NCI-H187 (cell line): ENCODE data around the gene SNX19.
A peak's percentile ranks its signal among the peaks of the same experiment; 100 is the strongest.

Experiments
- DNase-seq, 2 experiments: peaks; one replicate each; lab custom pipeline; 2025; lab: John Stamatoyannopoulos, UW

Gene SNX19

DNA sequence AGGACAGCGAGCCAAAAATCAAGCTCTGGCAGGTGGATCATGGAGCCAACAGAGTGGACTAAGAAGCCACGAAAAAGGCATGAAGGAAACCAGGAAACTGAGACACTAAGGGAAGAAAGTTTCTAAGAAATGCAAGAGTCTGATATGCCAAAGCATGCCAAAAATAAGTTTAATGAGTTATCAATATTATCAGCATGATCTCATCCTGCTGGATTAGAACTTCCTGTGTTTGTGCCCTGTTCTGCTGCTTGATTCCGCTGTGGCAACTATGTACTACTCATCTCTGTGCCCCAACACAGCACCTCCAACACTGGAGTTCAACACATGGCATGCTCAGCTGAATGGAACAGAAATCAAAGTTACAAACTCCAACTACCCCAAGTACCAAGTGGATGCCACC is 10.8 kb downstream of the SNX19 start:
- no peak for DNase-seq

GRCh38 chr11:130904380-130904779 is 11.9 kb downstream of the SNX19 start:
- no peak for DNase-seq

GRCh38 chr11:130902380-130902779 is 13.9 kb downstream of the SNX19 start:
- DNase-seq, result no peak

DNA sequence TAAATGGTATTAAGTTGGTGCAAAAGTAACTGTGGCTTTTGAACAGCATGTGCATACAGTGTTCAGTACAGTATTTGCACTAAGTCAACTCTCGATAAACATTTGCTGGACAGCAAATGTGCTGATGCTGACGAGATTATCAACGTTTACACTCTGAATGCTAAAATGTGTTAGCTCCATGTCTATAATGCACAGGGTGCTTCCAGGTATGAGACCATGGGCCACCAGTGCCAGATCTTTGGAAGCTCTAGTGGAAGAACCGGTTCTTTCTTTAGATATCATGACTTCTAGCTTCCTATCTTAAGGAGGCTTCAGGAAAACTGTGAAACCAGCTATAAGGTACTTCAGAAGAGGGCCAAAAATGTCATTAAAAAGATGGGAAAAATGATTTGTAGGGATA is 17.2 kb downstream of the SNX19 start:
- DNase-seq, result no peak

- no peak for DNase-seq
Measured at GRCh38 chr11:130897262-130898182, 18.8 kb downstream of the SNX19 start.

DNA sequence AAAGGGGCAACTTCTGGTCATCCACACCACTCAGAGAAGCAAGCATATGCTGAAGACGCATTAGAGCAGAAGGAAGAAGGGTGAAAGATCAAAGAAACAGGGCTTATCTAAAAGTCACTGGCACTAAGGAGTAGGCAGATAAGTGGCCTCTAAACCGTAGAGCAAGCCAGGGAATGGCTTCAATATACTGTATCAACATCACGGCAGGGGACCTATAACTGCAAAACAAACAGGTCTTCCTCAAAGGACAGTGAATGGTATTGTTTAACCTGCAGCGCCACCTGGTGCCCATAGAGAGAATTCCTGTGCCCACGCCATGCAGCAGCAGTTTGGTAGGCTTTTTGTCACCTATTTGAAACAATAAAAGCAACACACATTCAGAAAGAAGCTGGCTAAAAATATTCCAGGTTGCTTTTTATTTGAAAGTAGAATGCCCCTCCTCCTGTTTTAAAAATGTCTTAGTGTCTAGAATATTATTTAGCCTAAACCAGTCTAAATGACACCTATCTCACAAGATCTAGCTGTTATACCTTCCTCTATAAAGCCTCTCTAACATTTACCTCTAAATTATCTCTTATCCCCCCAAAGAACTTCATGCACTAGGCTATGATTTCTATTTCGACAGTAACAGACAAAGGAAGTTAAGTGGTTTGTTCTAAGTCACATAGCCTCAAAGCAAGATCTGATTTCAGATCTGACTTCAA is 21.8 kb downstream of the SNX19 start:
- peak; percentile 5 to 9 for DNase-seq

DNA sequence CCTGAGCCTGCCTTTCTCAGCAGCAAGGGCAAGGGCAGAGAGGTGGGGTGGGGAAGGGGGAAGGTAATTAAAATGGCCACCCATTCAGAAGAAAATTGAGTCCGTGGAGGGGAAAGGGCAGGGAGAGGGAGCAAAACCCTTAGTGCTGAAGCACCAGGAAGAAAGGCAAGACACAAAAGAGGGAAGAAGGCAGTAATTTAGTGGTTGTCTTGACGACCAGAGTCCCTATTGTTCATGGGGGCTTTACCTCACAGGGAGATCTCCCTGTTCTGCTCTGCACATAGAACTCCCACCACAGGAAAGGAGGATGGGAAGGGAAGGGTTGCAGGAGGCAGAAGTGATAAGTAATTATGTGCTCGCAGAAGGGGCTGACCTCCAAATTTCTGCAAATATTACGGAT is 23.4 kb downstream of the SNX19 start:
- no peak for DNase-seq

DNA sequence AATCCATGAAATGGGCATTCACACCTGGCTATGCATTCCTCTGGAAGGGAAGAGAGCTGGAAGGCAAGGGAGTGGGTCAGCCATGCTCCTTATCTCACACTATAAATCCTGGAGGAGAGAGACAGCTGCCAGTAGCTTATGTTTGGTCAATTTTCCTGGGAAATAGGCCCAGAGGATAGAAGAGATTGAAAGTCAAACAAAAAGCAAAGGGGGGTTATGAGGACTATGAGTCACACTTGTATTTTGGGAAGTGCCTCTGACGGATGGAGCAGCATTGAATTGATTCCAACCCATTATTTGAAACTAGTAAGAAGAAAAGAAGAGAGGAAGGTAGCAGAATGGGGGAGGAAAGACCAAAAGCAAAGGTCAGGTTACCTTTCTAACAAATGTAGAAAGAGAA is 25.0 kb downstream of the SNX19 start:
- no peak for DNase-seq

GRCh38 chr11:130890039-130890745 is 26.1 kb downstream of the SNX19 start:
- no peak for DNase-seq

DNA sequence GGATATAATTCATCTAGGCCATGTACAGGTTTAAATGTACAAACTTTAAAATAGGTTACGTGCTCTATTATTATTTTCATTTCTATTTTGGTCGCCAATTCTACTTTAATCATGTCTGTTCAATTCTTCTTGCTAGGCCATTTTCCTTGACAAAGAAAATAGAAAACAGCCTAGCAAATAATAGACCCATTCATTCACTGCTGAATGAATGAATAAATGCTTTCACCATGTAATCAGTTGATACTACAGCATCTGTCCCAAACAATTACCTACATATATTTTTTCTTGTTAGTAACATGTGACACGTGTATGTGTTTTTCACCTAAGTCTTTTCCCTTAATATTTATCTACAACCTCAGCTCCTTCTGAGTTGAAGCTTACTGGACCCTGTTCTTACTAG is 27.5 kb downstream of the SNX19 start:
- no peak for DNase-seq

DNA sequence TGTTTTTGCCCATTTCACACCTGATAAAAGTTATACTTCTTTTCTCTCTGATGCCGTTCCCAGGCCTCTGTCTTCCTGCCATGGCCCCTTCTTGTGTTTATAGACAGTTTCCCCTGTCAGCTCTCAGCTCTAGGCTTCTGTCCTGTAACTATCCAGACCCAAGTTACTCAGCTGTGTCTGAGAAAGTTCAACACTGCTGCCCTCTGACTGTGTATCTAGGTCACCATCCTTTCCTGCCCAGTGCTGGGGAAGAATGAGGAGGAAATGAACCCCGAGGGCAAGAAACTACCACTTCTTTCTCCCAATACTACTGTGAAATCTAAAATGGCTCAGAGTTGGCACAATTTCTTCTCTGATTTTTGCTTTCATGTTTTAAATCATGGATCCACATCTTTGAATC is 29.6 kb downstream of the SNX19 start:
- no peak for DNase-seq

GRCh38 chr11:130882138-130882551 is 34.1 kb downstream of the SNX19 start:
- no peak for DNase-seq

DNA sequence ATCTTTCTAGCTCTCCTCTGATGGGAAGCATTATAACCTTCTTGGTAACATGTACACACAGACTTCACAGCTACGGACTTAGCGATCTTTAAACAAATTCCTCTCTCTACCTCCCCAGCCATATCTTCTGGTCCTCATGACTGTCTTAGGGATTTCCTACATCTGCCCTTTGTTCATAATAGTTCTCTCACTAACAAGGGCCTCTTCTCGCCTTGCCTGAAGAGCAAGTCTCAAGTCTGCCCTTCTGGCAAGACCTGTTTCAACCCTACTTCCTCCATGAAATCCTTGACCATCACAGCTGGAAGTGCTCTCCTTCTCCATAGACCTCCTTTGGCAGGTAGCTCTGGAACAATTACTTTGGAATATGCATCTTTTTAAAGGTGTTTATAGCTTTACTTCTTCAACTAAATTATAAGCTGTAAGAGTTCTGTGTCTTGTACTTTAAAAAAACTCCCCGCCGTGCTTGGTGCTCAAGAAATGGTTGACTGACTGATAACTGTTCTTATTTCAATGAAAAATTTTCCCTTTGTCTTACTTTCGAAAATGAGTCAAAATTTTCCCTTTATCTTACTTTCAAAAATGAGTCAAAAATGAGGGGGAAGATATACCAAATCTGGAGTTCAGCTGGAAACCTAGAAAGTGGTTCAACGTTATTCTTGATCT is 34.7 kb downstream of the SNX19 start:
- no peak for DNase-seq

- no peak for DNase-seq
Measured at GRCh38 chr11:130879836-130880235, 36.4 kb downstream of the SNX19 start.

DNA sequence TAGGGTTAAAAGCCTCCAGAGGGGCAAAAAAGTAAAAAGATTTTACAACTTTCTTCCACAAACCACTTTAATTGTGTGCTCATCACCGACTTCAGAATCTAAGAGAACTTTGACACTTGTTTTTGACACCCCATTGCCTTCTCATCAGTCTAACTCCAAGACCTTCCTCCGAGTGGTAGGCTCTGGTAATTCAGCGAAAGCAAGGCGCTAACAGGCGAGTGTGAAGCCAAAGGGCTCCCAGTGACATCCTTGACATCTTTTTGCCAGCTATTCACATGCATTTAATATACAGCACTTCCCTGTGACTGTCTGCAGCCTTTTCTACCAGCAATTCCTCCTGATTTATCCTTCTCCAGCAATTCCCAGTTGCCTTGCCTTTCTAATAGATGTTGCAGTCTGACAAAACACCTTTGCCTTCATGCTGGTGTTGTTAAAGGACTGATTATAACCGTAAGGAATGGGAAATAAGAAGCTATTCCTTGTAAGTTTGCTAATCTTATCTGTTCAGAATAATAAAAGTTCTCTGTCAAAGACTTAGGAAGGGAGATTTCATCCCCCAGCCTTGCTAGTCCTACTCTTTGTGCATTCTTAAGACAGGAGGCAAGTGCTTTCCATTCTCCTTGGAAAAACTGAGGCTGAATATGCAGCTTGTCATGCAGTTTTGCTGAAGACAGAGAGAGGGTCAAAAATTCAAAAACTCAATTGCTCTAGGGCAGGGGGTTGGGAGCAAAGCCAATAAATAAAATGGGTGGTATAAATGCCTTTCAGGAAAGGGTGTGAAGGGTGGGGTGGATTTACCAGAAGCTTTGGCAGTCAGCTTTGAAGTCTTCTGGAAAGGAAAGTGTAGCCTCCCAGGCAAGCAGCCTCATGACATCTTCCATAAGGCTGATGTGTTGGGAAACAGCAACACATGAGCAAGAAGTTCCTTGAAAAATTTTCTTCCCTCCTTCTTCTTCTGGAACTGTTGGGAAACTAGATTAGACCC is 39.1 kb downstream of the SNX19 start:
- no peak for DNase-seq

DNA sequence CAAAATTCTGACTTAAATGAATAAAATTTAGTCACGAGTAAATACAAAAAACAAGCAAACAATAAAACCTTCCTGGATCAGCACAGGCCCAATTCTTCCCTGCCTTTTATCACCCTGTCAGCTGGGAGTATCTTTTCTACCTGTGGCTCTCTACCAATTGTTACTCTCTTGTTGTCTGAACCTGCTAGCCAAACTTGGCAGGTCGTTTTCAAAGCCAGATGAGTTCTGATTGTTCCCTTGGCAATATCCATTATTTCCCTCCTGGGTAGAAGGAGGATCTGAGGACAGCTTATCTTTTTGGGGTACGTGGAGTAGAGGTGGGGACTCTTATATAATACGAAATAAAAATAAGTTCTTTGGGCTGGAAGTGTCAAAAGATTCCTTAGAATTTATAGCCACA is 40.2 kb downstream of the SNX19 start:
- DNase-seq, result no peak

DNA sequence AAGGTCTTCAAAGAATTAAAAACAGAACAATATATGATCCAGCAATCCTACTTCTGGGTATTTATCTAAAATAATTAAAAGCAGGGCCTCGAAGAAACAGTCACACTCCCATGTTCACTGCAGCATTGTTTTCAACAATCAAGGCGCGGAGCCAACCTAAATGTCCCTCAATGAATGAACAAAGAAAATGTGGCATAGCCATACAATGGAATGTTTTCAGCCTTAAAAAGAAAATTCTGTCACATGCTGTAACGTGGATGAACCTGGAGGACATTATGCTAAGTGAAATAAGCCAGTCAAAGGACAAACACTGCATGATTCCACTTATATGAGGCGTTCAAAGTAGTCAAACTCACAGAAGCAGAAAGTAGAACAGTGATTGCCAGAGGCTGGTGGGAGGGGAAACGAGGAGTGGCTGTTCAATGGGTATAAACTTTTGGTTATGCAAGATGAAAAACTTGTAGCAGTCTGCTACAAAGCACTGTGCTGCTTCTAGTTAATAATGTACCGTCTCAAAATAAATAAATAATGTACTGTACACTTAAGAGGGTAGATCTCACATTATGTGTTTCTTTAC is 41.2 kb downstream of the SNX19 start:
- DNase-seq, result no peak

GRCh38 chr11:130874396-130874795 is 41.9 kb downstream of the SNX19 start:
- no peak for DNase-seq

GRCh38 chr11:130873761-130874160 is 42.5 kb downstream of the SNX19 start:
- DNase-seq, result no peak

- DNase-seq, result no peak
Measured at GRCh38 chr11:130872981-130873380, 43.3 kb downstream of the SNX19 start.

GRCh38 chr11:130872513-130872912 is 43.8 kb downstream of the SNX19 start:
- DNase-seq, result no peak
